HG03520 (cell line): Measurements from ENCODE around the gene PDE6G.
"Not testable (repeated sequence)": the region's sequence is repeated elsewhere in the genome, so short reads cannot be mapped to it uniquely, and the experiment has no call there.

Source experiments
- ATAC-seq: cut with Tn5 transposase; IDR thresholded peaks from one replicate; pipeline ENCODE4 v1.9.1; 2021; ENCODE audit warnings: mild to moderate bottlenecking, moderate library complexity; ENCODE audit not compliant: unreplicated experiment

PDE6G gene

DNA sequence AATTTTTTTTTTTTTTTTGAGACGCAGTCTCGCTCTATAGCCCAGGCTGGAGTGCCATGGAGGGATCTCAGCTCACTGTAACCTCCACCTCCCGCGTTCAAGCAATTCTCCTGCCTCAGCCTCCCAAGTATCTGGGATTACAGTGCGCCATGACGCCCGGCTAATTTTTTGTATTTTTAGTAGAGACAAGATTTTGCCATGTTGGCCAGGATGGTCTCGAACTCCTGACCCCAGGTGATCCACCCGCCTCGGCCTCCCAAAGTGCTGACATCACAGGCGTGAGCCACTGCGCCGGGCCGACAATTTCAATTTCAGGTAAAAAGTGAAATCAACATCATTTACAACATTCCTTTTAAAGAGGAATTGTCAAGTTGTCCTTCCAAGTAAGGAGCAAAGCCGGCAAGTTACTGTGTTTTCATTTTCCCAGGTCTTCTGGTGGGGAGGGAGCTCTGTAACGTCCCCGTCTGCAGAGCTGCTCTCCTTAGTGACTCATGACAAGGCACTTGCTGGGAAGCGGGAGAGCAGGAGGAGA lies 20.3 kb downstream of the PDE6G start:
- ATAC-seq = no peak

DNA sequence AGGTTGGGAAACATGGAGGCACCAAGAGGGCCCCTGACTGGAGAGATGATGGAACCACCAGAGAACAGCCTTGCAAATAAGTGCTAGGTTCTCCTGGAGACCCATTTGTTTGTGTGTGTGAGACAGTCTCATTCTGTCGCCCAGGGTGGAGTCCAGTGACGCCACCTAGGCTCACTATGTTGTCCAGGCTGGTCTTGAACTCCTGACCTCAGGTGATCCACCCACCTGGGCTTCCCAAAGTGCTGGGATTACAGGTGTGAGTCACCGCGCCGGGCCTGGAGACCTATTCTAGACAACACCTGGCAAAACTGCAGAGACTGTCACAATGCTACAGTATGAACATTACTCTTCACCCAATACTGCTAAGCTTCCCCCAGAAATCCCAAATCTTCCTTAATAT lies 20.9 kb downstream of the PDE6G start:
- no peak for ATAC-seq

DNA sequence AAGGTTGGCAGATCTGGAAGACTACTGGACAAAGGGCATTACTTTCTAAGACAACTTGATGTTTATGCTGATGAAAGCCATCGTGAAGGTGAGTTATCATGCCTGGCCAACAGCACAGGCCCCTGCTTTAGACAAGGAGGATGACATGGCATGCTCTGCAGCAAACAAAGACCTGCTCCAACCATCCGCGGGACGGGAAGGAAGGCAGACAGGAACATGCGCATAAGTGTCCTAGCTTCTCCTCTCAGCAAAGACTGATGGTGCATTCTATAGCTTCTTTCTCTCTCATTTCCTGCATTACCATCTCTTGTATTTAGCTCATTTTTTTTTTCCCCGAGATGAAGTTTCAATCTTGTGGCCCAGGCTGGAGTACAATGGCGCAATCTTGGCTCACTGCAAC lies 24.9 kb downstream of the PDE6G start:
- ATAC-seq = no peak

DNA sequence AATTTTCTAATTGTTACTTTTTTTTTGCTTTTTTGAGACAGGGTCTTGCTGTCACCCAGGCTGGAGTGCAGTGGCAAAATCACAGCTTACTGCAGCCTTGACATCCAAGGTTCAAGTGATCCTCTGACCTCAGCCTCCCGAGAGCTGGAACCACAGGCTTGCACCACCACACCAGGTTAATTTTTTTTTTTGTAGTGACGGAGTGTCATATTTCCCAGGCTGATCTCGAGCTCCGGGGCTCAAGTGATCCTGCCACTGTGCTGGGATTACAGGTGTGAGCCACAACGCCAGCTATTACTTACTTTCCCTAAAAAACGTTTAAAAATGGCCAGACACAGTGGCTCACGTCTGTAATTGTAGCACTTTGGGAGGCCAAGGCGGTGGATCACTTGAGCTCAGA lies 26.1 kb downstream of the PDE6G start:
- ATAC-seq = no peak

DNA sequence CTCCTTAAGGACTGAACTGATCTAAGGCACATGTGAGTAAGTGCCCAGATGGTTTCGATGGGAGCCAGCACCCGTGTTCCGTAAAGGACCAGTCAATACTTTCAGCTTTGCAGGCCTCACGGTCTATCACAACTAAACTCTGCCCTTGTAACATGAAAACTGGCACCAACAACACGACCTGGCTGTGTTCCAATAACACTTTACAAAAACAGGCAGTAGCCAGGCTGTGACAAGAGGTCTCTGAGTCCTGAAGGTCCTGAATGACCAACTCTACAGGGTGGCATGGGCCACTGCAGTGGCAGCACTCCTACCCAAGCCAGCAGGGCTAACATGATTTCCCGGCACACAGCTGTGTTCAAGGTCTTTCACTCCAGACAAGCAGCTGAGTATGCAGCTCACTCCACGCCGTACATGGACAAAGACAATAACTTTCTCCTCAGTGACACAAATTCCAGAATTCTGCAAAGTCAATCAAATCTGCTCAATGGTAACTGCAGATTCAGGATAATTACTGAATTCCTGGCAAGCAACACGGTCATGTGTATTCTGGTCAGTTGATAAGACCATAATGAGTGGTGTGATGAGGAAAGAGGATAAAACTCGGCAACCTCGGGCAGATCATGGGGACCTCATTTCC lies 34.7 kb downstream of the PDE6G start:
- ATAC-seq = no peak

DNA sequence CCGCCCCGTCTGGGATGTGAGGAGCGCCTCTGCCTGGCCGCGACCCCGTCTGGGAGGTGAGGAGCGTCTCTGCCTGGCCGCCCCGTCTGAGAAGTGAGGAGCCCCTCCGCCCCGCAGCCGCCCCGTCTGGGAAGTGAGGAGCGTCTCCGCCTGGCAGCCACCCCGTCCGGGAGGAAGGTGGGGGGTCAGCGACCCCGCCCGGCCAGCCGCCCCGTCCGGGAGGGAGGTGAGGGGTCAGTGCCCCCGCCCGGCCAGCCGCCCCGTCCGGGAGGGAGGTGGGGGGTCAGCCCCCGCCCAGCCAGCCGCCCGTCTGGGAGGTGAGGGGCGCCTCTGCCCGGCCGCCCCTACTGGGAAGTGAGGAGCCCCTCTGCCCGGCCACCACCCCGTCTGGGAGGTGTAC lies 38.0 kb downstream of the PDE6G start:
- not testable (repeated sequence) for ATAC-seq

DNA sequence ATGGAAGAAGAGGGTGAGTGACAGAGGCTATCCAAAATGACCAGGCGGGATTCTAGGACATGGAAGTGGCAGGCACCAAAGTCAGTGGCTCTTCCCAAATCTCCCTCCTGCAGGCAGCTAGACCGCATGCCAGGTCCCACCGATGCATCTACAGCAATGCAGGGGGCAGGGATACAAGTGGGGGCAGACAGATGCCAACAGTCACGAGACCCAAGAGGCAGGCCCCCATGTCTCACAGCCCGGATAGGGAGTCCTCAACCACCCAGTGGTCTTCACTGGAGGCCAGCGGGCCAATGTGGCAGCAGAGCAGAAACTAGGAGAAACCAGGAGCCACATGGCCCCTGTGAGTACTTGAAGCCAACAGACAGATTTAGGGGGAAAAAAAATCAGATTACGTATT lies 39.5 kb downstream of the PDE6G start:
- no peak for ATAC-seq

DNA sequence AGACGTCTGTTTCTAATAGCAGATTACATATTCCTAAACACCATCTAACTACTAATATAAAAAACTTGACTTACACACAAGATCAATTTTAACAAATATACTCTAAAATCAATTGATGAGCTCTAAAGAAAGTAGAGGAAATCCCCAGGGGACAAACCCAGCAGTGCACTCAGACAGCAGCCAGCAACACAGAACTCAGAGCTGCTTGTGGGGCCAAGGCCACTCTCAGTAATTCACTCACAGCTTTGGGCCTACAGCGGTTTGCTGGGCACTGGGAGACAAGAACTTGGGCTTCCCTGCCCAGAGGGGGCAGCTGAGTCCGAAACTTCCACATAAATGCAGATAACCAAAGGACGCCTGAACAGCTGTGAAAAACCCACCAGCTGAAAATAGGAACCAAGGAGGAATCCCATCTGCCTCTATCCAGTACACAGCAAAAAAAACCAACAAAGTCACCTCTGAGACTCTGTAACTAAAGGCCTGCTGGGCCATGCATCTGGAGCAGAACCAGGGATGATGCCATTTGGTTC lies 40.9 kb downstream of the PDE6G start:
- ATAC-seq = no peak

DNA sequence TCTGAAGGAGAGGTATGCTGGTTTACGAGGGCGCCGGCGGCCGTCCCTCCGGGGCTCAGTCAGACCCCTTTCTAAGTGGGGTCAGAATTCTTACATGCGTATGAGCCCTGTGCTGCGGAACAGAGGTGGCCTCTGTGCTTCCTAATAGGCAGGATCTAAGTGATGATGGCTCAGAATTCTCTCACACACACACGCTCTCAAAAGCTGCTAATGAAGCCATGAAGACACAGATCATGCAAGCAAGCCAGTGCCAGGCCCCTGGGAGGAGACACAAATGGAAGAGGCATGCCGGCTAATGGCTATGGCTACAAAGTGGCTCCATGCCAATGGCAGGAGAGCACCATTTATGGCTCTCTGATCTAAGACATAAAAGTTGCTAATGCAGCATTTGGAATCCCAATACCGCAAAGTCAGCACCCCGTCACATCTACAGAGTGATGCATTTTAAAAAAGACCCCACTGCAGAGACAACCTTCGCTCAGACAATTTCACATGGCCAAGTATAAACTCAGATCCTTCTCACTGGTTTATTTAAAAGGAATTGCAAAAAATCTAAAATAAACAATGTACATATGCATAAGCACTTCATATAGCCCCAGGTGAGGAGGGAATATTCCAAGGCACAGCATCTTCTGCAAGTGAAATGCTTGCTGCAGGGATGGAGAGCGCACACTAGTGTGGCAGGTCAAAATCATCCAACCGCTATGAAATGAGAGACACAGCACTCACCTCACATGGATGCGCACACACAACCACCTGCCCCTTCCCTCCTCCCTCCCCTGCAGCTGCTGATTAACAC lies 44.0 kb downstream of the PDE6G start:
- ATAC-seq = no peak

DNA sequence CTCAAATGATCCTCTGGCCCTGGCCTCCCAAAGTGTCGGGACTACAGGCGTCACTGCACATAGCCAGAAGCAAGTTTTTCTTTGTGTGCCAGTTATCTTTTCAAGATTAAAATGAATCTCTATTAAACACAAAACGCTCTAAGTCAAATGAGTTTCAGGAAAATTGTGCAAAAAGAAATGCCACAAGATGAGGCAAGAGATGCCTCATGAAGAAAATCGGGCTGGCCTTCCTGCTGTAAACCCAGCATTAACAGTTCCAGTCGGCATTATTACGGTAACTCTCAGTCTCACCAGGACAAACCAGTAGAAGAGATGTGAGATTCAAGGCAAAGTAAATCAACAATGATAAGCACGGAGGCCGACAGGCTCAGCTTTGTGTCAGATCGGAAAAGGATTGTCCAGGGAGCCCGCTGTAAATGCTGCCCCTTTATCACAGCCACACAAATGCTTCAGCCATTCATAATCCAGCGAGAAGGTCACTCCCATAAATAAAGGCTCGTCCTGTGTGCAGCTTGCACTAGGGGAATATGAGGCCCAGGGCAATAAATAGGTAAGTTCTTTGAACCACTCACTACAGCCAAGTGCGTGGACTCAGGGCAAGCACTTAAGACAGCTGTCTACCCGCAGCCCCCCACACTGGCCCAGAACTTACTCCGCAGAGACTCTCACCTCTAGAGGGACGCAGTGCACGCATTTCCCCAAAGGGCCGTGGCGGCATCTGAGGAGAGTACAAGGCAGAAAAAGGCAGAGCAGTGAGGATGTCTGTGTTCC lies 46.6 kb downstream of the PDE6G start:
- ATAC-seq = no peak

DNA sequence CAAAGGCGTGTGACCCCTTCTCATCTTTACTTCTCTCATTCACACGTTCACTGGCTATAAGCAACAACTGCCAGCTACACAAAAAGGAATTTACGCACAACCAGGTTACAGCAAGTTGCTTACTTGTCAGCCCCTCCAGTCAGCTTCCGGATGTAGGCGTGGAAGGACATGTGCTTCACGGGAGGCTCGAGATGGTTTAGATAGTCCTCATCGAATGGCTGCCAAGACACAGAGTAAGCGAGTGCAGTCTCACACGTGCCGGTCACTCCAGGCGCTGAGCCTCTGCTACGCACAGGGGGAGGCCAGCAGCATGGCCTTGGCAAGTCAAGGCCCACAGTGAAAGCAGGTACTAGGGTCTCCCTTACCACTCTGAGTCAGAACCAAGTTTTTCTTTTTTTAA lies 47.7 kb downstream of the PDE6G start:
- no peak for ATAC-seq

DNA sequence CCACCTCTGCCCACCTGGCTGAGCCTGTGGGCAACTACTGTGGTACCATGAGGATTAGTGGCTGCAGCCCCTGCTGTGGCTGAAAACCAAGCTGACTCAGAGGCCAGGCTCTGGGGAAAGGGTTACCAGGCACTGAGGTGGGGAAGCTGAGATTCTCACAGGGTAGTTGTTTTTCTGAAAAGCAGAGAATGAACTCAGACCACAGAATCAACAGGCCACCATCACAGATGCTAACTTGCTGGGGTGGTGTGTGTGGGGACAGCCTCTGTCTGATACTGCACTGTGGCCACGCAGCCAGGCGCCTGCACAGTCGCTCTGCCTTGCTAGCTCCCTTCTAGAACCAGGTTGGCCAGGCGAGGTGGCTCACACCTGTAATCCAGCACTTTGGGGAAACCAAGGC lies 48.3 kb downstream of the PDE6G start:
- no peak for ATAC-seq

DNA sequence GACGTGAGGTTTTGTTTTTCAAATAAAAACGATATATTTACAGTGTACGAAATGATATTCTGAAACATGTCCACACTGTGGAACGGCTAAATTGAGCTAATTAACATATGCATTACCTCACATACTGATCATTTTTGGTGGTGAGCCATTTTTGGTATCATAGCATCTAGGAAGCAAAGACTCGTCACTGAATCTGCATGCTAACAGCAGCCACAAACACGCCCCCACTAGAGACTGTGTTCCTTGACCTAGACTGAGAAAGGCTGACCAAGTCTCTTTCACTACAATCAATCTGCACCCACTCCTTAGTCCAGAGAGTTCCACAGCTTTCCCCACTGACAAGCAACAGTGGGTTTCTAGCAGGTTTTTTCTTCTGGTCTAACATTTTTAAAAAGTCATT lies 48.9 kb downstream of the PDE6G start:
- ATAC-seq = no peak

DNA sequence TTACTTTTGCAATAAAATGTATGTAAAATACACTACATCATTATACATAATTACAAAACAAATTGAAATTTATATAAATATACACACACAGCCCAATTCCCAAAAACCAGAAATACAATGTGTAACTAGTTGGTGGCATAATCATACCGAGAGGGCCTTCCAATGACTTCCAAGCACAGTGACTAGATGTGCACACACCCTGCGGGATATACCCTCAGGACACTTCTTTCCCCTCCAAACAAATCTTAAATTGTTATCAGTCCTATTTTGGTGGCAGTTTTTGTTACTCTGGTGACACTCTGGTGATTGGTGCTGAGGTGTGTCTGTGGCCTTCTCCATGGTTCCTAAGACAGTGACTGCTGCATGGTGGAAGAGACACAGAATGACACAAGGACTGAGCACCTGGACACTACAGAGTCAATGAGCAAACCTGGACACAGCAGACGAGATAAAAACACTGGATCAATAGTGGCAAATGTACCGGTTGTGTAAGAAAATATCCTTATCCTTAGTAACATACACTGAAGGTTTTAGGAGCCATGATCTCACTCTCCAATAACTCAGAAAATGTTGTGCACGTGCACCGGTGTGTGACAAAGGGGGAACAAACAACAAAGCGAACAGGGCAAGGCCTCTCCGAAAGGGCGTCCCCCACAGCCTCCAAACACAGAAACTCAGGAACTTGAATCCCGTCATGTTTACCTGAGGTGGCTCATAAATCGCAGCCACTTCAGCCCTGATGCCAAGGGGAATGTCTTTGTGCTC lies 52.3 kb downstream of the PDE6G start:
- no peak for ATAC-seq

DNA sequence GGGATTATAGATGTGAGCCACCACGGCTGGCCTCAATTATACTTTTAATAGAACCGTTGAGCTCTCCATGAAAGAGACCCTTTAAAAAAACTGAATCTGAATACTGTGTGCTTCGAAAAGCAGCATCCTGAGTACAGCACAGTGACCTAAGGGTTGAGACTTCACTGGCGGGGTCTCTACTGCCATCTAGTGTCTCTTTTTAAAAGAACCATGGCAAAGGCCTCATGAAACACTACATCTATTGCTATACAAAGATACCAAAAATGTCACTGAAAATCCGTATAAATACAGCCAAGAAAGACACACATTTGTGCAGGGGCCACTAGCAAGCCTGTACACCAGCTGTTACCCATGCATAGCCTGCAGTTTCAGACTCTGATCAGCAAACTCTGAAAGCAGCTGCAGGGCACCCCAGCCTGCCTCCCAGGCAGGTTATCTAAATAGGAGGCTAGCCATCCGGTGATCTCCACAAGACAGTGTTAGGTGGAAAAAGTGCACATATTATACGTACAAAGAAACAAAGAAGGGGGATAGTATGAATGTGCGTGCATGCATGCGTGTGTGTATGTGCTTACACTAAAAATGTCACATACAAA lies 54.7 kb downstream of the PDE6G start:
- no peak for ATAC-seq
